ENCODE measurements around the gene LUZP2. TPM values are rescaled to one million over a fixed set of nuclear protein-coding genes. Genes with fewer than 3 reads are reported as not detected.

The LUZP2 gene
- polyA plus RNA-seq, 1 donor (not counting 4 experiments of a cell fraction or from before 2014, with no cell fraction given), result 0.08 TPM

GRCh38 chr11:24471084-24471483 lies 25.8 kb upstream of the LUZP2 start:
- no peaks in the 10 kb centered on the region for H4K20me1 ChIP-seq (ENCODE audit: control insufficient read depth, extremely low read depth, insufficient read depth, low read length)
- no peak overlapping the region for H3K9ac ChIP-seq (ENCODE audit: control insufficient read depth, extremely low read depth, insufficient read depth, low read length)
- FAIRE-seq (no peak), DNase-seq (ENCODE audit: low read depth, low spot score) (no peak)
- no peaks in the 10 kb centered on the region for H3K9me3 ChIP-seq (ENCODE audit: control insufficient read depth, low read depth, low read length)
- H3K79me2 ChIP-seq (ENCODE audit: control insufficient read depth, insufficient read depth, low read length), result no peaks in the 10 kb centered on the region
- no peaks in the 10 kb centered on the region for H3K36me3 ChIP-seq (ENCODE audit: control insufficient read depth in 2 of 2, extremely low read depth in 1 of 2, insufficient read depth in 2 of 2, low read length in 2 of 2)
- H3K27me3 ChIP-seq (ENCODE audit: control insufficient read depth, extremely low read depth, insufficient read depth, low read length), result no peaks in the 10 kb centered on the region
- no peak overlapping the region for H3K27ac ChIP-seq (ENCODE audit: control insufficient read depth, insufficient read depth, low read length)
- H3K4me2 ChIP-seq (ENCODE audit: control insufficient read depth, extremely low read depth, insufficient read depth, low read depth, low read length), result no peak overlapping the region
- dilution Hi-C loops (cut with MboI; ENCODE audit: extremely low pct_ligation_motif_present, low sequenced_read_pairs), result no loop called here
- no peak for TF ChIP-seq EZH2 (IDR thresholded peaks at IDR 0.05; ENCODE audit: low read length)
- no peak for TF ChIP-seq CTCF (optimal IDR thresholded peaks at IDR 0.05 in 1 of 3, IDR thresholded peaks at IDR 0.05 in 1 of 3, conservative IDR thresholded peaks at IDR 0.05 in 1 of 3; ENCODE audit: extremely low read depth in 1 of 3, insufficient read depth in 2 of 3, low read length in 3 of 3)
- no peaks in the 10 kb centered on the region for H3K9me1 ChIP-seq (ENCODE audit: control insufficient read depth, extremely low read depth, insufficient read depth, low read length)
- no peaks in the 10 kb centered on the region for H3K4me1 ChIP-seq (ENCODE audit: control insufficient read depth, extremely low read depth, insufficient read depth, low read length)
- H2AFZ ChIP-seq (ENCODE audit: control insufficient read depth, low read length), result no peak overlapping the region
- no peak overlapping the region for H3K4me3 ChIP-seq (ENCODE audit: control insufficient read depth in 2 of 3, extremely low read depth in 1 of 3, insufficient read depth in 2 of 3, low read depth in 1 of 3, low read length in 3 of 3)

- H3K4me2 ChIP-seq (ENCODE audit: control insufficient read depth, extremely low read depth, insufficient read depth, low read depth, low read length), result no peak overlapping the region
- H3K9ac ChIP-seq (ENCODE audit: control insufficient read depth, extremely low read depth, insufficient read depth, low read length), result no peak overlapping the region
- no peak overlapping the region for H3K4me3 ChIP-seq (ENCODE audit: control insufficient read depth in 2 of 3, extremely low read depth in 1 of 3, insufficient read depth in 2 of 3, low read depth in 1 of 3, low read length in 3 of 3)
- H3K27me3 ChIP-seq (ENCODE audit: control insufficient read depth, extremely low read depth, insufficient read depth, low read length), result no peaks in the 10 kb centered on the region
- H3K9me1 ChIP-seq (ENCODE audit: control insufficient read depth, extremely low read depth, insufficient read depth, low read length), result no peaks in the 10 kb centered on the region
- H3K36me3 ChIP-seq (ENCODE audit: control insufficient read depth in 2 of 2, extremely low read depth in 1 of 2, insufficient read depth in 2 of 2, low read length in 2 of 2), result no peaks in the 10 kb centered on the region
- no peaks in the 10 kb centered on the region for H3K79me2 ChIP-seq (ENCODE audit: control insufficient read depth, insufficient read depth, low read length)
- H2AFZ ChIP-seq (ENCODE audit: control insufficient read depth, low read length), result no peak overlapping the region
- no peak overlapping the region for H3K27ac ChIP-seq (ENCODE audit: control insufficient read depth, insufficient read depth, low read length)
- H4K20me1 ChIP-seq (ENCODE audit: control insufficient read depth, extremely low read depth, insufficient read depth, low read length), result no peaks in the 10 kb centered on the region
- DNase-seq (ENCODE audit: low read depth, low spot score) (no peak), FAIRE-seq (no peak)
- H3K9me3 ChIP-seq (ENCODE audit: control insufficient read depth, low read depth, low read length), result no peaks in the 10 kb centered on the region
- no peak for TF ChIP-seq EZH2 (IDR thresholded peaks at IDR 0.05; ENCODE audit: low read length)
- TF ChIP-seq CTCF (optimal IDR thresholded peaks at IDR 0.05 in 1 of 3, IDR thresholded peaks at IDR 0.05 in 1 of 3, conservative IDR thresholded peaks at IDR 0.05 in 1 of 3; ENCODE audit: extremely low read depth in 1 of 3, insufficient read depth in 2 of 3, low read length in 3 of 3), result no peak
- H3K4me1 ChIP-seq (ENCODE audit: control insufficient read depth, extremely low read depth, insufficient read depth, low read length), result no peaks in the 10 kb centered on the region
- dilution Hi-C loops (cut with MboI; ENCODE audit: extremely low pct_ligation_motif_present, low sequenced_read_pairs), result no loop called here
Observed at GRCh38 chr11:24478718-24479117, 18.1 kb upstream of the LUZP2 start.
